ENCODE data around the gene TFDP2.
"Not testable (repeated sequence)": the region's sequence is repeated elsewhere in the genome, so short reads cannot be mapped to it uniquely, and the experiment has no call there.

The TFDP2 gene, protein sequence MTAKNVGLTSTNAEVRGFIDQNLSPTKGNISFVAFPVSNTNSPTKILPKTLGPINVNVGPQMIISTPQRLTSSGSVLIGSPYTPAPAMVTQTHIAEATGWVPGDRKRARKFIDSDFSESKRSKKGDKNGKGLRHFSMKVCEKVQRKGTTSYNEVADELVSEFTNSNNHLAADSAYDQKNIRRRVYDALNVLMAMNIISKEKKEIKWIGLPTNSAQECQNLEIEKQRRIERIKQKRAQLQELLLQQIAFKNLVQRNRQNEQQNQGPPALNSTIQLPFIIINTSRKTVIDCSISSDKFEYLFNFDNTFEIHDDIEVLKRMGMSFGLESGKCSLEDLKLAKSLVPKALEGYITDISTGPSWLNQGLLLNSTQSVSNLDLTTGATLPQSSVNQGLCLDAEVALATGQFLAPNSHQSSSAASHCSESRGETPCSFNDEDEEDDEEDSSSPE

GRCh38 chr3:142148792-142149672 is at the start of gene TFDP2:
TSS of gene TFDP2 (minus strand) at chr3:142149544. CDS start at chr3:142101749, 47,795 bp downstream.
- FAIRE-seq = no peak
- DNase-seq (ENCODE audit: low spot score) = peak; percentile 88

DNA sequence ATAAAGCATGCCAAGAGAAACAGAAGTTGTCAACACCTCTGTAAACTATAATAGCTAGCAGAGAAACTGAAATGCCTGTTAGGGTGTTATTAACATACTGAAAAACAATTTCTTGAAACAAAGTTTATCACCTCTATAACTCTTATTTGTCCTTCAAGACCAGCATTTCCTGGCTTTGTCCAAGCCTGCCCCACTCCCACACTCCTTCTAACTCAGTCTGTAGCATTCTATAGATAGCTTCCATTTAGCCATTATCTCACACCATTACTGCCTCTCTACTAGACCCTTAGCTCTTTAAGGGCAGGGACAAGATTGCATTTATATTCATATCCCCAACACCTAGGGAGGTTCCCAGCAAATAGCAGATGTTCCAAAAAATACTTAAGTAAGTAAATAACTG is 39.5 kb upstream of the TFDP2 start:
- DNase-seq (ENCODE audit: low spot score) = no peak
- no peak for FAIRE-seq

DNA sequence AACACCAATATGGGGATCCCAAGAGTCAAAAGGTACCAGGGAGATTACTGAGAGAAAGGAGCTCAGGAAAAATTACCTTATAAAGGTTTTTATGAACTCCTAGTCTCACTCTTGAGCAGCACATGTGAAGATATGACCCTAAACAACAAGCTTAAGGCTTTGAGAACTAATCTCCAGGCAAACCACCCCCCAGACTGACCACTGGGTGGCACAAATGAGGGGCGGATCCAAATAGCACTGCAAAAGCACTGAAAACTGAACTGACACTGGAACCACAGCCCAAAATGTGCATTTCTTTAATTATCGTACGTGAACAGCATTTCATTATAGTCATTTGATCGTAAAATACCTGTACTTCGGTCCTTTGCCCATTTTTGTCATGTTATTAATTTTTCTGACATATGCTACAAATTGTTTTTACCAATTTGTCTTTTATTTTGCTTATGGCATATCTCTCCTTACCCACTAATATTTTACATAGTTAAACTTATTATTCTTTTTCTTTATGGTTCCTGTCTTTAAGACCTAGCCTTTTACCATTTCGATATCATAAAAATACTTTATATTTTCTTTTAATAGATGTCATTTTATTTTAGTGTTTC is 31.5 kb upstream of the TFDP2 start:
- no peak for FAIRE-seq

GRCh38 chr3:142175478-142175877 is 26.1 kb upstream of the TFDP2 start:
- no peak for DNase-seq (ENCODE audit: low spot score)
- no peak for FAIRE-seq

More for the DNA sequence above, 31.5 kb upstream of the TFDP2 start:
- peak; percentile 12 for DNase-seq (ENCODE audit: low spot score)

DNA sequence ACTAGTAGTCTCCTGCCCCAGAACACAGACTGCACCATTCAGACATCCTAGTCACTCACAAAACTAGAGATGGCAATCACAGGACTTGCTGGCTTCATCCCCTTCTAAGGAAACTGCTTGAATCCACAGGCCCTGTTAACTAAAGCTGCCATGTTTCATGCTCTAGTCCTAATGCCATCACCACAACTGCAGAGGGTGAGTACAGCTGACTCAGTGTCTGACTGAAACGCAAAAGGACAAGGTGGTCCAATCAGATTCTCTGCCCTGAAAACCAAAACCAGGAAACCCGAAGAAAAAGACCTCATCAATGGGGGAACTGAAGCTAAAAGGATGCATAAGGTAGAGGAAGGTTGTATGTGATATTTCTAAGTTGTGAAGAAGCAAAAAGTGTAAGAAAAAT is 25.2 kb upstream of the TFDP2 start:
- FAIRE-seq = no peak
- no peak for DNase-seq (ENCODE audit: low spot score)

- DNase-seq (ENCODE audit: low spot score) = no peak
- FAIRE-seq = no peak
These were observed 19.2 kb upstream of the TFDP2 start for GRCh38 chr3:142168514-142168913.

DNA sequence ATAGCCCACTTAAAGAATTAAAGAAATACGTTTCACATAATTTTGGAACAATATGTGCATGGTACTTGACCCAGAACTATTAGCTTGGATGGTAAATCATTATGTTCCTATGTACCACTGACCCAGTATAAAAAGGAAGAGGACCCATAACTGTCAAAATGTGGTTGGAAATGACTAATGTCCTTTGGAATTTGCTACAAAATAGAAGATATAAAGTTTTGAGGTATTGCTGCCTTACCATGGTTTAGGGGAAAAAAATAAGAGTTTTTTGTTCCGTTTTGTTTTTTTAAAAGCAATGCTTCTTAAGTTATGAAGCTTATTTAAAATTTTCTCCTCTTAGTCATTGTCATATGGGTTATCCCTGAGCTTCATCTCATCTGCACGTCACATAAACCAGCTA is 15.8 kb upstream of the TFDP2 start:
- FAIRE-seq (no peak), DNase-seq (ENCODE audit: low spot score) (no peak)

- FAIRE-seq = no peak
These were observed 9.9 kb upstream of the TFDP2 start for GRCh38 chr3:142159083-142159740.

GRCh38 chr3:142154186-142154585 is 4.8 kb upstream of the TFDP2 start:
- DNase-seq (ENCODE audit: low spot score) (no peak), FAIRE-seq (no peak)

More at GRCh38 chr3:142159083-142159740, 9.9 kb upstream of the TFDP2 start:
- DNase-seq (ENCODE audit: low spot score) = no peak

DNA sequence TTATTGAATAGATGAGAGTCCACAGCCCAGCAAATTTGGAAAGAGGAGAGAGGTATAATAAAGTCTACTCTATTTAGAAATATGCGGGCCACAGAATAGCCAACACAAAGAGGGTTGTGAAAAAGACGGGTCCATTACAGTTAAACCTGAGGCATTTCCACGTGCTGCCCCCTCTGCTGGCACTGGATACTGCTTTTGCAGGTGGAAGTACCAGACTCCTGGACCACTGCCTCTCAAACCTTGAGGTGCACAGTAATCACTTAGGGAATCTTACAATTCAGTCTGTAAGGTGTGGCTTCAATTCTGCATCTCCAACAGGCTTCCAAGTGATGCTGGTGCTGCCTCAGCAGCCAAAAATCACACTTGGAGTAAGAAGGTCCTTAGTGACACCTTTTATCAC is 3.0 kb upstream of the TFDP2 start:
- FAIRE-seq = no peak
- no peak for DNase-seq (ENCODE audit: low spot score)

GRCh38 chr3:142151828-142152227 is 2.5 kb upstream of the TFDP2 start:
- DNase-seq (ENCODE audit: low spot score) (no peak), FAIRE-seq (no peak)

DNA sequence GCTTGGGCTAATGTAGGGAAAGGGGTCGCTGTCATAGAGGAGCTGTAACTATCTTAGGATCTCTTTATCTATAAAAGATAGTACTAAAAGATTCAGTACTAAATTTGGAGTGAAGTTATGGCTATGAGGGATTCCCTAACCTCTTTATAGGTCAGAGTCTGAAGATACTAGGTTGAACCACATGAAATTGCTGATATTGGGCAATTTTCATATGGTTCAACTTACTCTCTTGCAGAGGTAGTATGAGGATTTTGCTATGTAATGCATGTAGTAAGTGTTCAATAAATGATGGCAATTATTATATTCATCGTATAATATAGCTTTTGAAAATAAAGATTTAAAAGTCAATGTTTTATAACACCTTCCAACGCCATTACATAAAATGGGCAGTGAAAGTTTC is 1.9 kb upstream of the TFDP2 start:
- no peak for FAIRE-seq
- DNase-seq (ENCODE audit: low spot score) = no peak

DNA sequence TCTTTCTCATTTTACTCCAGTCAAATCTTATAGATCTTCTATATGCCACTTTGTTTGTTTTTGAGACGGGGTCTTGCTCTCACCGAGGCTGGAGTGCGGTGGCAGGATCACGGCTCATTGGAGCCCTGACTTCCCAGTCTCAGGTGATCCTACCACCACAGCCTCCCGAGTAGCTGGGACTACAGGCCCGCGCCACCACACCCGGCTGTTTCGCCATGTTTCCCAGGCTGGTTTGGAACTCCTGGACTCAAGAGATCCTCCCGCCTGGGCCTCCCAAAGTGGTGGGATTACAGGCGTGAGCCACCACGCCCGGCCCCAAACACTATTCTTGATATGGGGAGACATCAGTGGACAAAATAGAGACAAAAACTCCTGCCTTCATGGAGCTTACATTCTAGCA is 927 bp upstream of the TFDP2 start:
- DNase-seq (ENCODE audit: low spot score) (no peak), FAIRE-seq (no peak)

DNA sequence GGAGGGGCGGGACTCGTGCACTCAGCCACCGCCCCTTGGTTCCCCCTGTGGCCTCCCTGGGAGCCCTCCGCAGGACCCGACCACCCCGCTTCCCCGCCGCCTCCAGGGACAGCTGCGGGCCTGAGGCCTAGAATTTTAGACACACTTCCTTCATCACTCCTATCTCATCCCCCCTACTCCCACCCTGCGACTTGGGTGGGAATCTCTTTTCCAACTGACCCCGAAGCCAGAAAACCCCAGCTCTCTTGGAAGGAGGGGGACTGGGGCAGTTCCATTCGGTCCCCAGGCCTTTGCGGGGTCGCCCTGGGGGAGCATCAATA is 289 bp upstream of the TFDP2 start:
- DNase-seq (ENCODE audit: low spot score) (no peak), FAIRE-seq (no peak)

DNA sequence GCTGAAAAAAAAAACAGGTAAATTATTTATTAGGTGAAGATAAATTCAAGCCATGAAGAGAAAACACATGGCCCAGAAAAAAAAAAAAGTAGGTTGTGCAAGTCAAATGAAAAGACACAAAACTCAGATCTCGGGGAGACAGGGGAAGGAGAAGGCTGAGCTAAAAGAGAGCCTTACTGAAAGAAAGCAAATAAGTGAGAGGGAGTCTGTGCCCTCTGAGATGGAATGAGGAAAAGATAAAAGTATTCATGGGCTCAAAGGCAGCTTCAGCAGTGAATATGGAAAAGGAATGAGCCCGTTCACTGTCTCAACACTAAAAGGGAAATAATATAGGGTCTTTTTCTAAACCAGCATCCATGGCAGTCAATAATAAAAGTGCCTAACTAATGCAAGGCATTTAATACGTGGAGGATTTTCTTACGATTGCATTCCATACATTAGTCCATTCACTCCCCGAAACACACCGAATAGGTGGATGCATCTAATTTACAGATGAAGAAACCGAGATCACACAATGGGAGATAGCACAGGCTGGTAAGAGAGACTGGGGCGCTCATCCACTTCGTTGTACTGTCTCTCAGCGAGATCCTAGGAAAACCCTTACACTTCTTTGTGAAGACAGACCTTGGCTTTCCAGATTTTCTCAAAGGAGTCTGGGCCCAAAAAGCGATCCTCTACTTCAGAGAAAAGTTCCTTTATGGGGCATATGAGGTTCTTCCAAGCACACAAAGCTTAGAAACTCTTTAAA is 1.1 kb downstream of the TFDP2 start:
- DNase-seq (ENCODE audit: low spot score) (no peak), FAIRE-seq (no peak)

DNA sequence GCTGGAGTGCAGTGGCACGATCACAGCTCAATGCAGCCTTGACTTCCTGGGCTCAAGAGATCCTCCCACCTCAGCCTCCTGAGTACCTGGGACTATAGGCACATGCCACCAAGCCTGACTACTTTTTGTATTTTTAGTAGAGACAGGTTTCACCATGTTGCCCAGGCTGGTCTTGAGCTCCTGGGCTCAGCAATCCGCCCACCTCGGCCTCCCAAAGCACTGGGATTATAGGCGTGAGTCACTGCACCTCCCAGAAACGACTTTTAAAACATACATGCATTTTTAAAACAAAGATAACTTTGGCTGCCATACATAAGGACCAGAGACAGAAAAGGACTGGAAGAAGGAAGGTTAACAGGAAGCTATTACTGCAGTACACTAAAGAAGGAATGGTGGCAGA is 4.8 kb downstream of the TFDP2 start:
- not testable (repeated sequence) for DNase-seq (ENCODE audit: low spot score); FAIRE-seq

GRCh38 chr3:142140608-142141285 is 8.6 kb downstream of the TFDP2 start:
- FAIRE-seq; DNase-seq (ENCODE audit: low spot score): not testable (repeated sequence)

DNA sequence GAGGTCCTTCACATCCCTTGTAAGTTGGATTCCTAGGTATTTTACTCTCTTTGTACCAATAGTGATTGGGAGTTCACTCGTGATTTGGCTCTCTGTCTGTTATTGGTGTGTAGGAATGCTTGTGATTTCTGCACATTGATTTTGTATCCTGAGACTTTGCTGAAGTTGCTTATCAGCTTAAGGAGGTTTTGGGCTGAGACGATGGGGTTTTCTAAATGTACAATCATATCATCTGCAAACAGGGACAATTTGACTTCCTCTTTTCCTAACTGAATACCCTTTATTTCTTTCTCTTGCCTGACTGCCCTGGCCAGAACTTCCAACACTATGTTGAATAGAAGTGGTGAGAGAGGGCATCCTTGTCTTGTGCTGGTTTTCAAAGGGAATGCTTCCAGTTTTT is 12.3 kb downstream of the TFDP2 start:
- not testable (repeated sequence) for DNase-seq (ENCODE audit: low spot score); FAIRE-seq

- no peak for FAIRE-seq
- DNase-seq (ENCODE audit: low spot score) = no peak
These were observed 14.5 kb downstream of the TFDP2 start for GRCh38 chr3:142134799-142135325.

Measured in urothelium cell line (cell line).